CD4-positive, alpha-beta T cell (primary cell): ENCODE data around the gene RBCK1. TPM values are rescaled to one million over a fixed set of nuclear protein-coding genes. Genes with fewer than 3 reads are reported as not detected.

Experiments
- ATAC-seq: fragments of 200-7000 bp; cut with Tn5 transposase; one replicate; pipeline ENCODE4 v1.10.0; 2022; ENCODE audit warnings: mild to moderate bottlenecking; ENCODE audit not compliant: poor library complexity
- CTCF ChIA-PET: fragments of 350-600 bp; sonication (Branson Sonifier 250); formaldehyde crosslinking; loops from one replicate; lab custom pipeline; 2021; ENCODE audit warnings: antibody characterized with exemption, inconsistent platforms; lab: Charles Lee
- POLR2A ChIA-PET: fragments of 350-600 bp; sonication (Branson Sonifier 250); formaldehyde crosslinking; loops from one replicate; lab custom pipeline; 2021; ENCODE audit warnings: antibody characterized with exemption, inconsistent platforms; lab: Charles Lee
- DNase-seq, 14 experiments: peaks; one replicate each; pipeline ENCODE4 v3.0.0-alpha.2; 2013 to 2020; ENCODE audit warnings: mixed read lengths in 2 of 14
- H3K27ac ChIP-seq, 2 donors: one replicate each; pipeline versions ENCODE4 v1.5.1 to v1.7.0; 2013; ENCODE audit warnings: low read length in 2 of 2, low read depth in 1 of 2, mild to moderate bottlenecking in 1 of 2
- H3K27me3 ChIP-seq, 2 experiments: 1 replicate in 1 of 2; 2 replicates in 1 of 2; pipeline versions ENCODE4 v1.6.1 to v1.7.0; 2013; ENCODE audit warnings: low read length in 2 of 2, control low read depth in 1 of 2, mild to moderate bottlenecking in 1 of 2, moderate library complexity in 1 of 2; ENCODE audit not compliant: insufficient read depth in 2 of 2, control insufficient read depth in 1 of 2
- H3K36me3 ChIP-seq: one replicate; pipeline ENCODE4 v1.6.1; 2013; ENCODE audit warnings: low read length, control low read depth; ENCODE audit not compliant: insufficient read depth
- H3K4me1 ChIP-seq: one replicate; pipeline ENCODE4 v1.6.1; 2013; ENCODE audit warnings: low read length, control low read depth; ENCODE audit not compliant: insufficient read depth
- H3K4me3 ChIP-seq: one replicate; pipeline ENCODE4 v1.5.1; 2013; ENCODE audit warnings: mild to moderate bottlenecking, low read length, moderate library complexity
- H3K9me3 ChIP-seq, 2 experiments: 1 replicate in 1 of 2; 2 replicates in 1 of 2; pipeline versions ENCODE4 v1.6.1 to v1.7.0; 2013; ENCODE audit warnings: low read length in 2 of 2, mild to moderate bottlenecking in 2 of 2, control low read depth in 1 of 2, moderate library complexity in 1 of 2; ENCODE audit not compliant: control insufficient read depth in 1 of 2, insufficient read depth in 1 of 2
- H3K27ac Mint-ChIP-seq: one replicate; pipeline ENCODE4 v1.8.0; 2020; ENCODE audit warnings: mixed read lengths
- H3K27me3 Mint-ChIP-seq: one replicate; pipeline ENCODE4 v1.8.0; 2021; ENCODE audit warnings: mixed read lengths
- H3K36me3 Mint-ChIP-seq: one replicate; pipeline ENCODE4 v1.8.0; 2021; ENCODE audit warnings: low read depth, mixed read lengths
- H3K4me1 Mint-ChIP-seq: one replicate; pipeline ENCODE4 v1.8.0; 2021; ENCODE audit warnings: low read depth, mixed read lengths
- H3K4me3 Mint-ChIP-seq: one replicate; pipeline ENCODE4 v1.8.0; 2020; ENCODE audit warnings: mild to moderate bottlenecking, mixed read lengths
- H3K9me3 Mint-ChIP-seq: one replicate; pipeline ENCODE4 v1.8.0; 2020; ENCODE audit warnings: mixed read lengths
- CTCF ChIP-seq: fragments of 200-600 bp; IDR thresholded peaks from one replicate; pipeline ENCODE4 v1.8.0; 2022; ENCODE audit warnings: antibody characterized with exemption, mild to moderate bottlenecking
- intact Hi-C, 2 experiments: fragments of 100-400 bp; cut with DNase I in 1 of 2; cut with micrococcal nuclease in 1 of 2; formaldehyde crosslinking; loops; one replicate each; pipeline versions ENCODE4 v1.15.1 to v1.9.0; 2023 to 2025; cut with DNase I, micrococcal nuclease
- total RNA-seq, 174 experiments: library from RNA in 2 of 174; stranded (reverse) in 2 of 174; gene quantifications; one replicate each; pipeline ENCODE4 v1.2.3 and lab custom pipeline; 2021 to 2026

The RBCK1 gene
- total RNA-seq, 2 experiments from 2014 or later, result 53.3 to 57.3 TPM

GRCh38 chr20:382291-383115 lies 25.6 kb upstream of the RBCK1 start:
- POLR2A ChIA-PET, result interaction anchor here (0.8 to 2.9 kb wide), 6 partner anchors 18 to 161 kb away, joined by 3 to 24 read pairs (median 4); partner anchors contain the start of genes CSNK2A1, RBCK1, TBC1D20 and ZCCHC3
- no peaks in the 10 kb centered on the region for H3K9me3 ChIP-seq
- no peak for ATAC-seq
- Mint-ChIP-seq H3K4me3 (peak overlapping the region; percentile 86), H3K36me3 (peaks cover 10% of the 10 kb centered on the region), H3K27me3 (no peaks in the 10 kb centered on the region), H3K4me1 (peaks cover 16% of the 10 kb centered on the region), H3K27ac (peak overlapping the region; percentile 75), H3K9me3 (no peaks in the 10 kb centered on the region)
- H3K4me1 ChIP-seq, result peaks cover 17% of the 10 kb centered on the region
- CTCF ChIA-PET, result no interaction called here
- H3K36me3 ChIP-seq, result peaks cover 5% of the 10 kb centered on the region
- peak overlapping the region in 1 of 2 donors; percentile 2 for H3K27ac ChIP-seq
- intact Hi-C loops, result loop anchor here in 1 of 2 experiments (2.0 kb wide), 2 partner anchors 24 to 78 kb away; no protein-coding TSS in a partner anchor
- H3K27me3 ChIP-seq, result no peaks in the 10 kb centered on the region
- H3K4me3 ChIP-seq, result peak overlapping the region; percentile 71
- no peak for TF ChIP-seq CTCF
- peak in 1 of 14 experiments; percentile 5 for DNase-seq

- peaks cover 19% of the 10 kb centered on the region for H3K36me3 ChIP-seq
- no peak for ATAC-seq
- Mint-ChIP-seq H3K36me3 (peaks cover 21% of the 10 kb centered on the region), H3K4me1 (peaks cover 16% of the 10 kb centered on the region), H3K27me3 (no peaks in the 10 kb centered on the region), H3K27ac (peak overlapping the region; percentile 50), H3K9me3 (no peaks in the 10 kb centered on the region), H3K4me3 (peak overlapping the region; percentile 67)
- no peaks in the 10 kb centered on the region for H3K9me3 ChIP-seq
- POLR2A ChIA-PET, result no interaction called here
- peaks cover 17% of the 10 kb centered on the region for H3K4me1 ChIP-seq
- no peak for TF ChIP-seq CTCF
- CTCF ChIA-PET, result interaction anchor here (0.7 kb wide), 1 partner anchor 24 kb away, joined by 4 read pairs; no protein-coding TSS in a partner anchor
- H3K4me3 ChIP-seq, result no peak overlapping the region
- no peak for DNase-seq
- H3K27ac ChIP-seq, result no peak overlapping the region
- intact Hi-C loops, result loop anchor here in 1 of 2 experiments (2.0 kb wide), 2 partner anchors 23 to 77 kb away; no protein-coding TSS in a partner anchor
- no peaks in the 10 kb centered on the region for H3K27me3 ChIP-seq
These were observed 24.2 kb upstream of the RBCK1 start for GRCh38 chr20:383889-384288.

- Mint-ChIP-seq H3K27me3 (no peaks in the 10 kb centered on the region), H3K36me3 (peaks cover 28% of the 10 kb centered on the region), H3K9me3 (no peaks in the 10 kb centered on the region), H3K27ac (no peak overlapping the region), H3K4me3 (peak overlapping the region; percentile 3), H3K4me1 (peaks cover 16% of the 10 kb centered on the region)
- no peak for TF ChIP-seq CTCF
- ChIA-PET POLR2A (no interaction called here), CTCF (interaction anchor here (0.7 kb wide), 1 partner anchor 23 kb away, joined by 4 read pairs; no protein-coding TSS in a partner anchor)
- H3K4me1 ChIP-seq, result peaks cover 17% of the 10 kb centered on the region
- no peak for DNase-seq
- H3K27ac ChIP-seq, result no peak overlapping the region
- H3K9me3 ChIP-seq, result no peaks in the 10 kb centered on the region
- peaks cover 27% of the 10 kb centered on the region for H3K36me3 ChIP-seq
- H3K4me3 ChIP-seq, result no peak overlapping the region
- intact Hi-C loops, result no loop called here
- no peak for ATAC-seq
- no peaks in the 10 kb centered on the region for H3K27me3 ChIP-seq
These were observed 23.4 kb upstream of the RBCK1 start for GRCh38 chr20:384723-385122.
